Measurements from ENCODE around the gene UBTD2.

UBTD2 gene

GRCh38 chr5:172235827-172236736, 47.5 kb downstream of the UBTD2 start:
- TF ChIP-seq CTCF (conservative IDR thresholded peaks at IDR 0.05), result no peak
- H3K27ac ChIP-seq, result no peak overlapping the region; the same call in 1 of the 2 replicates

- no peak for TF ChIP-seq CTCF (conservative IDR thresholded peaks at IDR 0.05)
- H3K27ac ChIP-seq, result no peak overlapping the region
Observed at GRCh38 chr5:172235132-172235780, 48.3 kb downstream of the UBTD2 start.

- TF ChIP-seq CTCF (conservative IDR thresholded peaks at IDR 0.05), result no peak
- no peak overlapping the region for H3K27ac ChIP-seq
Observed at GRCh38 chr5:172234031-172234430, 49.5 kb downstream of the UBTD2 start.

- no peak overlapping the region for H3K27ac ChIP-seq
- TF ChIP-seq CTCF (conservative IDR thresholded peaks at IDR 0.05), result no peak
Observed at GRCh38 chr5:172229904-172230303, 53.7 kb downstream of the UBTD2 start.

GRCh38 chr5:172224996-172225395, 58.6 kb downstream of the UBTD2 start:
- H3K27ac ChIP-seq, result no peak overlapping the region
- TF ChIP-seq CTCF (conservative IDR thresholded peaks at IDR 0.05), result no peak

GRCh38 chr5:172223901-172224873, 59.4 kb downstream of the UBTD2 start:
- no peak overlapping the region for H3K27ac ChIP-seq
- TF ChIP-seq CTCF (conservative IDR thresholded peaks at IDR 0.05), result no peak

Data from VCaP (cell line).